Neutrophil (primary cell): Measurements from ENCODE around the gene LMO7.

Experiments
- H3K27ac ChIP-seq: fragments of 200-600 bp; sonication (generic); 2 replicates; pipeline ENCODE4 v1.5.1; 2016; ENCODE audit warnings: mild to moderate bottlenecking, moderate library complexity
- H3K27me3 ChIP-seq: fragments of 200-600 bp; sonication (generic); 2 replicates; pipeline ENCODE4 v1.6.0; 2016; ENCODE audit warnings: mild to moderate bottlenecking
- H3K36me3 ChIP-seq: fragments of 200-600 bp; sonication (generic); 2 replicates; pipeline ENCODE4 v1.5.1; 2017
- H3K4me1 ChIP-seq, 2 experiments: fragments of 200-600 bp in 1 of 2; sonication (generic) in 1 of 2; 1 replicate in 1 of 2; 2 replicates in 1 of 2; pipeline versions ENCODE4 v1.5.1 to v1.6.1; 2013 to 2016; ENCODE audit warnings: low read depth in 1 of 2, low read length in 1 of 2, mild to moderate bottlenecking in 1 of 2, moderate library complexity in 1 of 2; ENCODE audit not compliant: control insufficient read depth in 1 of 2, insufficient read depth in 1 of 2
- H3K4me3 ChIP-seq, 2 experiments: fragments of 200-600 bp in 1 of 2; sonication (generic) in 1 of 2; 1 replicate in 1 of 2; 2 replicates in 1 of 2; pipeline ENCODE4 v1.5.1; 2013 to 2016; ENCODE audit warnings: low read depth in 1 of 2, low read length in 1 of 2, mild to moderate bottlenecking in 1 of 2, moderate library complexity in 1 of 2
- H3K9me3 ChIP-seq: fragments of 200-600 bp; sonication (generic); 2 replicates; pipeline ENCODE4 v1.5.1; 2016
- TF ChIP-seq, protein P1 (sequence below): fragments of 200-600 bp; sonication (generic); IDR thresholded peaks from 2 replicates; pipeline ENCODE4 v1.5.1; 2016; ENCODE audit warnings: antibody characterized with exemption

The LMO7 gene

DNA sequence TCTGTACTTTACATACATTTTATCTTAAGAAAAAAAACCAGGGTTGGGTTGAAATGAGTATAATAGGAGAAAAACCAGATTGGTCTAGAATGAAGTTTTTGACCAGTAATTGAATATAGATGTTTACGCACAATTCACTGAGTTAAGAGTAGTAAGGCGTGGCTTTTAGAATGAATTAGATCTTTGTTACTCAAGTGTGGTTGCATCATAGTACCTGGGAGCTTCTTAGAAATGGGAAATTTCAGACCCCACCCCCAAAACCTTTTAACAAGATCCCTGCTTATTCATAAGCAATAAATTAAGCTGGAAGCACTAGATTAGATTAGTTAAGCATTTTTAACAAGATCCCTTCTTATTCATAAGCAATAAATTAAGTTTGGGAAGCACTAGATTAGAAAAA is 28.7 kb upstream of the LMO7 start:
- TF ChIP-seq, protein P1, sequence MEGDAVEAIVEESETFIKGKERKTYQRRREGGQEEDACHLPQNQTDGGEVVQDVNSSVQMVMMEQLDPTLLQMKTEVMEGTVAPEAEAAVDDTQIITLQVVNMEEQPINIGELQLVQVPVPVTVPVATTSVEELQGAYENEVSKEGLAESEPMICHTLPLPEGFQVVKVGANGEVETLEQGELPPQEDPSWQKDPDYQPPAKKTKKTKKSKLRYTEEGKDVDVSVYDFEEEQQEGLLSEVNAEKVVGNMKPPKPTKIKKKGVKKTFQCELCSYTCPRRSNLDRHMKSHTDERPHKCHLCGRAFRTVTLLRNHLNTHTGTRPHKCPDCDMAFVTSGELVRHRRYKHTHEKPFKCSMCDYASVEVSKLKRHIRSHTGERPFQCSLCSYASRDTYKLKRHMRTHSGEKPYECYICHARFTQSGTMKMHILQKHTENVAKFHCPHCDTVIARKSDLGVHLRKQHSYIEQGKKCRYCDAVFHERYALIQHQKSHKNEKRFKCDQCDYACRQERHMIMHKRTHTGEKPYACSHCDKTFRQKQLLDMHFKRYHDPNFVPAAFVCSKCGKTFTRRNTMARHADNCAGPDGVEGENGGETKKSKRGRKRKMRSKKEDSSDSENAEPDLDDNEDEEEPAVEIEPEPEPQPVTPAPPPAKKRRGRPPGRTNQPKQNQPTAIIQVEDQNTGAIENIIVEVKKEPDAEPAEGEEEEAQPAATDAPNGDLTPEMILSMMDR = no peak

DNA sequence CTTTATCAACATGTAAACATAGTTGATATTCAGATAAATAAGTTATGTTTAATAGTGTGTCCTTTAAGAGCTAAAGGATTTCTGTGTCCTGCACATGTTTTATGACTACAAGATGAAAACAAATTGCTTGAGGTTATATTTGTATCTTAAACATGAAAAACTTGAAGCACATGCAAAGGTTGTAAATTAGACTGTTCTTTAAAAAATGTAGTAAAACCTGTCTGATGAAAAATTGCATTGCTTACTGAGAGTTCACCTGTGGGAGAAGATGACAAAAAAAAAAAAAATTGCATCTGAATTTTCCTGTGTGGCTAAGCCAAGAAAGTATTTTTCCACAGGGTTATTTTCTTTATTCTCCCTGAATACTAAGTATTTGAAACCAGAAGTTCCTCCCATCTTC is 25.7 kb upstream of the LMO7 start:
- Histone ChIP-seq H3K4me3 (no peak overlapping the region), H3K9me3 (no peaks in the 10 kb centered on the region), H3K27me3 (no peaks in the 10 kb centered on the region), H3K27ac (no peak overlapping the region), H3K36me3 (no peaks in the 10 kb centered on the region), H3K4me1 (no peaks in the 10 kb centered on the region)
- TF ChIP-seq, protein P1 = no peak

More for the DNA sequence above, 28.7 kb upstream of the LMO7 start:
- Histone ChIP-seq H3K4me3 (no peak overlapping the region), H3K27ac (no peak overlapping the region), H3K9me3 (no peaks in the 10 kb centered on the region), H3K36me3 (peaks cover 4% of the 10 kb centered on the region), H3K27me3 (no peaks in the 10 kb centered on the region), H3K4me1 (no peaks in the 10 kb centered on the region)

DNA sequence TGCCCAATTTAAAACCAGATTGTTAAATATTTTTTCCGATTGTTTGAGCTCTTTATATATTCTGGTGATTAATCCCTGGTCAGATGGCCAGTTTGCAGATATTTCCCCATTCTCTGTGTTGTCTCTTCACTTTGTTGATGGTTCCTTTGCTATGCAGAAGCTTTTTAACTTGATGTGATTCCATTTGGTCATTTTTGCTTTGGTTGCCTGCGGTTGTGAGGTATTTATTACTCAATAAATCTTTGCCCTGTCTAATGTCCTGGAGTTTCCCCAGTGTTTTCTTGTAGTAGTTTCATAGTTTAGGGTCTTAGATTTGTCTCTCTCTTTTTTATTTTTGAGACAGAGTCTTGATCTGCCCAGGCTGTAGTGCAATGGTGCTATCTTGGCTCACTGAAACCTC is 23.8 kb upstream of the LMO7 start:
- Histone ChIP-seq H3K27me3 (no peaks in the 10 kb centered on the region), H3K4me1 (no peaks in the 10 kb centered on the region), H3K36me3 (no peaks in the 10 kb centered on the region), H3K4me3 (no peak overlapping the region), H3K27ac (no peak overlapping the region), H3K9me3 (no peaks in the 10 kb centered on the region)
- TF ChIP-seq, protein P1 = no peak

DNA sequence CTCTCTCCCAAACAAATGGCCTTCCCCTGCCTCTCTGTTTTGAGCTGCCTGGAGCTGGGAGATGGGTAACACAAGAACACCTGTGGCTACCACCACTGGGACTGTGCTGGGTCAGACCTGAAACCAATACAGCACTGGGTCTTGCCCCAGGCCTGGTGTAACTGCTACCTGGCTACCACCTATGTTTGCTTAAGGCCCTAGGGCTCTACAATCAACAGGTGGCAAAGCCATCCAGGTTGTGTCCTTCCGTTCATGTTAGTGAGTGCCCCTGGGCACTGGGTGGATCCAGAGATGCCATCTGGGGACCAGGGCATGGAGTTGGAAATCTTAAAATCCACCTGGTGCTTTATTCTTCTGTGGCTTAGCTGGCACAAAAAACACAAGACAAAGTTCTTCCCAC is 18.9 kb upstream of the LMO7 start:
- no peaks in the 10 kb centered on the region for H3K4me1 ChIP-seq
- no peaks in the 10 kb centered on the region for H3K27me3 ChIP-seq
- H3K4me3 ChIP-seq = no peak overlapping the region
- no peak overlapping the region for H3K27ac ChIP-seq
- no peaks in the 10 kb centered on the region for H3K36me3 ChIP-seq
- no peaks in the 10 kb centered on the region for H3K9me3 ChIP-seq
- TF ChIP-seq, protein P1 = no peak

DNA sequence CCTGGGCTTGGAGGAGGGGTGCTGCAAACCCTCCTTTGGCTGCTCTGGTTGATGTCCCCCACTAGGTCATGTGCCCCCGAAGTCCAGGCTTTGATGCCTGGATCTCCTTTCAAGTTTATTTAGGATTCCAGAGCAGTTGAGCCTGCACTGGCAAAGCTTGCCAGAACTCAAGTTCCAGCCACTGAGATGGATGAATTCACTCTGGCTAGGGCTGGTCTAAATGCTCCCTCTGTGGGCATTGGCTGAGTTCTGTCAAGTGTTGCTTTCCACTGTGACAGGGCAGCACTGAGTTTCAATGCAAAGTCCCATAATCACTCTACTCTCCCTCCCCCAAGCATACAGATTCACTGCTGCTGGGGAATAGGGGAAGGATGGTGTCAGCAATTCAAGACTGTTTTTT is 17.8 kb upstream of the LMO7 start:
- H3K4me1 ChIP-seq = no peaks in the 10 kb centered on the region
- H3K9me3 ChIP-seq = no peaks in the 10 kb centered on the region
- no peaks in the 10 kb centered on the region for H3K27me3 ChIP-seq
- H3K36me3 ChIP-seq = no peaks in the 10 kb centered on the region
- TF ChIP-seq, protein P1 = no peak
- no peak overlapping the region for H3K27ac ChIP-seq
- no peak overlapping the region for H3K4me3 ChIP-seq

DNA sequence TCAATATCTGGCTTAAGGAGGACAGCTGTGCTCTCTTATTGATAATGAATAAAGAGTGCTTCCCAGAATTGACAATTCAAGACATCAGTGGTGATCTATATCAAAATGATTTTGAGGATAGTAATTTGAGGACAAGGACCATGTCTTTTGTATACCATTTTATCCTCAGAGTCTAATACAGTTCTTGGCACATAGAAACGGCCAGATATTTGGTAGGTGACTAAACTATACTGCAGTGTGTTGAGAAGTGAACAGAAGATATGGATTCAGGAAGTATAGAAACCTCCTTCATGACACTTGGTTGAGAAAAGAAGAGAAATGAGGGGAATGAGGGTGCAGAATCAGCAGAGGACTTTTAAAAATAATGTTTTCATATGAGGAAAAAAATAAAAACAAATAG is 16.1 kb upstream of the LMO7 start:
- no peak overlapping the region for H3K27ac ChIP-seq
- H3K9me3 ChIP-seq = no peaks in the 10 kb centered on the region
- H3K36me3 ChIP-seq = no peaks in the 10 kb centered on the region
- TF ChIP-seq, protein P1 = no peak
- H3K4me1 ChIP-seq = no peaks in the 10 kb centered on the region
- H3K4me3 ChIP-seq = no peak overlapping the region
- H3K27me3 ChIP-seq = no peaks in the 10 kb centered on the region
